GM19035 (cell line): ENCODE results near the gene EED.
A peak's percentile ranks its signal among the peaks of the same experiment; 100 is the strongest.
"Not testable (repeated sequence)": the region's sequence is repeated elsewhere in the genome, so short reads cannot be mapped to it uniquely, and the experiment has no call there.

Experiments used
- ATAC-seq: cut with Tn5 transposase; IDR thresholded peaks from one replicate; pipeline ENCODE4 v1.9.1; 2021; ENCODE audit not compliant: unreplicated experiment

EED gene

DNA sequence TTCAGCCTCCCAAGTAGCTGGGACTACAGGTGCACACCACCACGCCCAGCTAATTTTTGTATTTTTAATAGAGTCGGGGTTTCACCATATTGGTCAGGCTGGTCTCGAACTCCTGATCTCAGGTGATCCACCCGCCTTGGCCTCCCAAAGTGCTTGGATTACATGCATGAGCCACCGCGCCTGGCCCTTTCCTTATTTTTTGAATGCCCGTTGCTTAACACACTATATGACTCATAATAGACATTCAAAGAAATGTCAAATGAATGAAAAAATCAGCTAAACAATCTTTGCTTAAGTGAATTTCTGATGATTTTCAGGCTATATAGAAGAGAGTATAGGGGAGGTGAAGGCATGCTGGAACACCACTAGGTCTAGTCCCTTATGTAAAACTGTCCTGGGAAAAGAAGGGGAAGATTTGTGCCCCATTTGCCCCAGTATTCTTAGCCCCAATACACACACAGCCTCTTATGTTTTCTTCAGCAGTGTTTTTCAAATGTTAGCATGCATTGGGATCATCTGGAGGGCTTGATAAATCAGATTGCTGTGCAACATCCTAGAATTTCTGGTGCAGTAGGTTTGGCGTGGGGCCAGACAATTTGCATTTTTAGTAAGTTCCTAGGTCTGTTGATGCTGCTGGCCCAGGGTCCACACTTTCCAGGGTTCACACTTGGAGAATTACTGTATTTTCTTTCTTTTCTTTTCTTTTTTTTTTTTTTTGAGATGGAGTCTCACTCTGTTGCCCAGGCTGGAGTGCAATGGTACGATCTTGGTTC, 45.1 kb downstream of the EED start:
- ATAC-seq: not testable (repeated sequence)

DNA sequence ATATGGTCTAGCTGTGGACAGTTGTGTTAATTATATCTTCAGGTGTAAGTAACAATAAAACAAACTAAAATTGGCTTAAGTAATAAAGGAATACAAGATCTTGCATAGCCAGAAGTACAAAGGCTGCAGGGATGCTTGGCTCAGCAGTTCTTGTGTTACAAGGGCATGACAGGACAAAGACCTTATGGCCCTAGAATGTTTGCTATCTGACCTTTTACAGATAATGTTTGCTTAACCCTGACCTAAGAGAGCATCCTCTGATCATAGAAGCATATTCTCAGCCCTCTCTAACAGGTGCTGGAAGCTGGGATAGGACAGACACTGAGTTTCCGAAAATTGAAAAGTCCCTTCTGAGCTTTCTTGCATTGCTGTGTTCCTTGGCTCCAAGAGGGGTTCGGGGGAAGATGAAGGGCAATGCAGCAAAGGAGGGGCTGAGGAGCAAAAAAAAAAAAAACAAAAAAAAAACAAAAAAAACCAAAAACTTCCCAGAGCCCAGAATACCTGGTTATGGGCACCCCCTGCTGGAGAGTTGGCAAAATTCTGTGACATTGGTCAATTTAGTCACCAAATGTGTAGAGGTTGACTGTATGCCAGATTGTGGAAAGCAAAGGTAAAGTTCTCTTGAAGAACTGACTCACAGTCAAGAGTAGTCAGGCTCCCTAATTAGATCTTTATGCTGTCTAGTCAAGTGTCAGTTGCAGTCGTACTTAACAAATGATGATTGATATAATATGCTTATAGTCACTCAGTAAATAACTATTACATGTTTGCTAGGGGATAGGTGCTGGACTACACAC, 47.1 kb downstream of the EED start:
- no peak for ATAC-seq

DNA sequence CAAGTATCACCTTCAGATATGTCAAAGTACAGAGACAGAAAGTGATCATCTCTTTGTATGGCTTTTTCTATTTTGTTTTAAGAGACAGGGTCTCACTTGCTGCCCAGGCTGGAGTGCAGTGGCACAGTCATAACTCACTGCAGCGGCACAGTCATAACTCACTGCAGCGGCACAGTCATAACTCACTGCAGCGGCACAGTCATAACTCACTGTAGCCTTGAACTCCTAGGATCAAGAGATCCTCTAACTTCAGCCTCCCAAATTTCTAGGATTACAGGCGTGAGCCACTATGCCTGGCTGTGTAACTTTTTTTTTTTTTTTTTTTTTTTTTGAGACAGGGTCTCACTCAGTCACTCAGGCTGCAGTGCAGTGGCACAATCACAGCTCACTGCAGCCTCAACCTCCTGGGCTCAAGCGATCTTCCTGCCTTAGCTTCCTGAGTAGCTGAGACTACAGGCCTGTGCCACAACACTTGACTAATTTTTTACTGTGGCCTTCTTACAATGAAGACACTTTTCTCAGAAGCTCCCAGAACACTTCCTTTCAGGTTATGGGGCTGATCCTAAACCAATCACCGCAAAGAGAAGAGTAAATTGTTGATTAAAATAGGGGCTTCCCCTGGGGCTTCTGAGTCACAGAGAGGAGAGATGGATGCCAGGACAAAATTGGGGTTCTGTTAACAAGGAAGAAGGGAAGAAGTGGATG, 48.5 kb downstream of the EED start:
- ATAC-seq: peak; percentile 55

DNA sequence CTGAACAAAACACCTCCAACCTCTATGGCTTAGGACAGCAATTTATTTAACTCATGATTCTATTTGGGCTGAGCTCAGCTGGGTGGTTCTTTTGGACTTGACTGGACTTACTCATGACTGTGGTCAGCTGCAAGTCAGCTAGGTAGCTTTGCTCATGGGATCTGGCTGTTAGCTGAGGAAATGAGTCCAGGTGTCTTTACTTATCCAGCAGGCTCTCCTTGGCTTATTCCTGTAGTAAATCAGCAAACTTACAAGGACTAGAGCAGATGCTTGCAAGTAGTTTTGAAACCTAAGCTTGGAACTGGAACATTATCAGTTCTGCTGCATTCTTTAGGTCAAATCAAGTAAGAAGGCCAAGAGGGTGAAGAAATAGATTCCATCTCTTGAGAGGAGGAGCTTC, 49.5 kb downstream of the EED start:
- no peak for ATAC-seq

DNA sequence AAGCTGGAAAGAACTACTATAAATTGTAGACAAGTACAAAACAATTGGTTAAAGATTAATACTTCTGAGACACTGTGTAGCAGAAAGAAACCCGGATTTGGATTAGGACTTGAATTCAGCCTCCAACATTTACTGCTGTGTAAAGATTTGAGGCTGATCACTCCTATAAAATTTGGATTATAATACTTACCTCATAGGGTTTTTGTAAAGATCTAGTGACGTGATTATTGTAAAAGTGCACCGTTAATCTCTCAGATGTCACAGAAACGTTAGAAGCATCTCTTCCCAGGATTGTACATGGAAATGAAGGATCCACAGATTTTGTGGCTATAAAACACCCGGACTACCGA, 57.2 kb downstream of the EED start:
- no peak for ATAC-seq

DNA sequence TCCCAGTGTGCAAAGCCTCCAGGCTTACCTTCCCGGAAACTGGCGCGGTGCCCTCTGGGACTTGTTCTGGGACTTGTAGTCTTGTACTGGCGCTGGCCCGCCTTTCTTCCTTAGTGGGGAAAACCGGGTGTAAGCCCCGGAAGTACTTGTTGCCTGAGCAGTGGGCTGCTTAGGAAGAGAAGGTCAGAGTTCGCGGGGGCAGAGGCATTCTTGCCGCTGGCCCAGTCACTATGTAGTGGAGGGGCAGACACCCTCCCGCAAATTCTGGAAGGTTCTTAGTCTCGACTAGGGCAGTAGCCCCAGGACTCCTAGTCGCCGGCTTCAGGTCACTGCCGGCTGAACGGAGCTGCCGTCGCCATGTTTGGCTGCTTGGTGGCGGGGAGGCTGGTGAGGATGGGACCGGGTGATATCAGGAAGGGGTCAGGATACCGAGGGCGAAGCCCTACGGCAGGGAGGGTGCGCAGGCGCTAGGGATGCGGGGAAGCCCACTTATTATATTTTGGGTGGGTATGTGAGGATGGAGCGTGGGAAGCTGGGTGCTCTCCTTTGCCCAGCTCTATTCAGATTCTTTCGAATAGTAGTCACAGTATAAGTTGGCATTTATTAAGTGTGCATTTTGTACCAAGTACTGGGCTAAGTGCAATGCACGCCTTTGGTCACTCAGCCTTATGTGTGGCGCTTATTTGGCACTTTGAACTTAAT, 57.7 kb downstream of the EED start, which contains the start of gene HIKESHI:
Gene HIKESHI, plus strand, starts transcription at position 149 of the 702 bp plus-strand sequence. Its CDS starts 209 bp downstream, at position 358.
- ATAC-seq: peak; percentile 99

DNA sequence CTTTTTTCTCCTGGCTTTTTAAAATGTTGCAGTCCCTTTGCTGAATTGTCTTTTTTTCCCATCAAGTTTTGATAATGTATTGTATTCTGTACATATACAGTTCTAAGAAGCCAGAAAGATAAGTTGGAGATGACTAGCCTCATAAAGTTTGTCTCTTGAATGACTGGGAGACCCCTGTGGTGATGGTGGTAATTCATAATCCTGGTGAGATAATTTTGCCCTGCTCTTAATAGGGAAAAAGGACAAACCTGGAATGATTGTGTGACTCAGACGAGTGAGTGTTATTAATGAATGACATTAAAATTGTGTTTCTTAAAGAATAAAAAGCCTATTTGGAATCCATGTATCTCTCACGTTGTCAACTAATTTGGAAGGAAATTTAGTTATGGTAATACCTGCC, 58.7 kb downstream of the EED start:
- ATAC-seq: no peak

DNA sequence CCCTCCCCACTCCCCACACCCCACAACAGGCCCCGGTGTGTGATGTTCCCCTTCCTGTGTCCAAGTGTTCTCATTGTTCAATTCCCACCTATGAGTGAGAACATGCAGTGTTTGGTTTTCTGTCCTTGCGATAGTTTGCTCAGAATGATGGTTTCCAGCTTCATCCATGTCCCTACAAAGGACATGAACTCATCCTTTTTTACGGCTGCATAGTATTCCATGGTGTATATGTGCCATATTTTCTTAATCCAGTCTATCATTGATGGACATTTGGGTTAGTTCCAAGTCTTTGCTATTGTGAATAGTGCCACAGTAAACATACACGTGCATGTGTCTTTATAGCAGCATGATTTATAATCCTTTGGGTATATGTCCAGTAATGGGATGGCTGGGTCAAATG, 64.2 kb downstream of the EED start:
- ATAC-seq: not testable (repeated sequence)

DNA sequence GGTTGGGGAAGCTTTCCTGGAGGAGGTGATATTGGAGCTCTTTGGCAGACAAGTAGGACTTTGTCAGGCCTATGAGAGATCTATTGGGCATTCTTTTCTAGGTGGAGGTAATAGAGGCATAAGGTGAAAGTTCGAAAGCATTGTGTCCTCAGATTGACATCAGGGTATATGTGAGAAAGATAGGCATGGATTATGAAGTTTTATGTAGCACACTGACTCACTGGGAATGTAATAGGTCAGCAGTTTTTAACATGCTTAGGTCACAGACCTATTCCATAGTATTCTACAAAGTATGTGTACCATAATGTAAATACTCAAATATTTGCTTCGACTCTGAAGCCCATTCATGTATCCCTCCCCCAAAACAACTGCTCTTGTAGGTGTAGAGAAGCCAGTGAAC, 69.2 kb downstream of the EED start:
- no peak for ATAC-seq

DNA sequence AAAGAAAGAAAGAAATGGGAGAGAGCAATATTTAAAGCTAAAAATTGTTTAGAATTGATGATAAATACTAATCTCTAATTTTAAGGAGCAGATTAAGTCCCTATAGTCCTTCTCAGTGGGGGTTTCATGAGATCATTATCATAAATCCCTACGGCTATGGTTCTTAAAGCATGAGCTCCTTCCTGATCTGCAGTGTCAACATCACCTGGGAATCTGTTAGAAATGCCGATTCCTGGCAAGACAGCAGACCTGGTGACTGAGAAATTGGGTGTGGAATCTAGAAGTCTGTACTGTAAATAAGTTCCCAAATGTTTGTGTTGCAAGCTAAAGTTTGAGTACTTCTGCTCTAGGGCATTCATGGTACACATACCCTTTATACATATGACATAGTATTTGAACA, 70.1 kb downstream of the EED start:
- ATAC-seq: no peak
